ENCODE results near the gene INCENP.

Gene INCENP

DNA sequence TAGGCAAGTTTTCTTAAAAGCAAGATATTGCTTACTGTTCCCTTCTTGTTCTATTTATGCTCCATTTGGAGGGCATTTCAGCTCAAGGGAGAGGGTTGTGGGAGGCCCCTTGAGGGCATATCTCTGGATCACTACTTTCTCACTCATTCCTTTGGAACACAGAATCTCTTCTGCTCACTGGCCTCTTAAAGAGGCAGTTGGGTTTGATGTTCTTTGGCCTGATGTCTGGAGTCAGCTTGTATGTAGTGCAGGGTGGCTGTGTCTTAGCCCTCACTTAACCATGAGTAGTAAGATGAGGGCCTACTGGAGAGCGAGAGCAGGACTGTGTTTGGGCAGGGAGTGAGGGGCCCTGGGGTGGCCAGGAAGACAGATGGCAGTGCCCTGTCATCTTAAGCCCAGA is 3.6 kb downstream of the INCENP start:
- no peaks in the 10 kb centered on the region for H3K9me3 ChIP-seq (ENCODE audit: insufficient read depth, low read length, severe bottlenecking)
- ATAC-seq (ENCODE audit: insufficient read depth, low read depth) (no peak), DNase-seq (no peak)
- H3K79me2 ChIP-seq (ENCODE audit: insufficient read depth, low read length): peaks cover 87% of the 10 kb centered on the region
- H3K36me3 ChIP-seq (ENCODE audit: insufficient read depth, low read length): peaks cover 78% of the 10 kb centered on the region
- H3K9ac ChIP-seq (ENCODE audit: low read depth, low read length): peak overlapping the region; percentile 6; the same call in 1 of the 2 replicates
- no peaks in the 10 kb centered on the region for H3K27me3 ChIP-seq (ENCODE audit: insufficient read depth, low read length, poor library complexity)
- H3K27ac ChIP-seq (ENCODE audit: low read length): peak overlapping the region; percentile 14; the same call in 1 of the 2 replicates
- peaks cover 57% of the 10 kb centered on the region for H3K4me1 ChIP-seq (ENCODE audit: insufficient read depth, low read length)
- H4K20me1 ChIP-seq (ENCODE audit: insufficient read depth, low read length): peaks cover 77% of the 10 kb centered on the region
- H2AFZ ChIP-seq (ENCODE audit: low read depth, low read length): no peak overlapping the region
- peak overlapping the region; percentile 78; the same call in 1 of the 2 replicates for H3K4me2 ChIP-seq (ENCODE audit: insufficient read depth, low read length)
- no peak for TF ChIP-seq EZH2 (IDR thresholded peaks at IDR 0.05; ENCODE audit: borderline replicate concordance, low read depth, low read length, severe bottlenecking)
- TF ChIP-seq, protein P1, sequence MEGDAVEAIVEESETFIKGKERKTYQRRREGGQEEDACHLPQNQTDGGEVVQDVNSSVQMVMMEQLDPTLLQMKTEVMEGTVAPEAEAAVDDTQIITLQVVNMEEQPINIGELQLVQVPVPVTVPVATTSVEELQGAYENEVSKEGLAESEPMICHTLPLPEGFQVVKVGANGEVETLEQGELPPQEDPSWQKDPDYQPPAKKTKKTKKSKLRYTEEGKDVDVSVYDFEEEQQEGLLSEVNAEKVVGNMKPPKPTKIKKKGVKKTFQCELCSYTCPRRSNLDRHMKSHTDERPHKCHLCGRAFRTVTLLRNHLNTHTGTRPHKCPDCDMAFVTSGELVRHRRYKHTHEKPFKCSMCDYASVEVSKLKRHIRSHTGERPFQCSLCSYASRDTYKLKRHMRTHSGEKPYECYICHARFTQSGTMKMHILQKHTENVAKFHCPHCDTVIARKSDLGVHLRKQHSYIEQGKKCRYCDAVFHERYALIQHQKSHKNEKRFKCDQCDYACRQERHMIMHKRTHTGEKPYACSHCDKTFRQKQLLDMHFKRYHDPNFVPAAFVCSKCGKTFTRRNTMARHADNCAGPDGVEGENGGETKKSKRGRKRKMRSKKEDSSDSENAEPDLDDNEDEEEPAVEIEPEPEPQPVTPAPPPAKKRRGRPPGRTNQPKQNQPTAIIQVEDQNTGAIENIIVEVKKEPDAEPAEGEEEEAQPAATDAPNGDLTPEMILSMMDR (IDR thresholded peaks at IDR 0.05; ENCODE audit: borderline replicate concordance, extremely low read depth, low read length, poor library complexity, severe bottlenecking): no peak
- H3K4me3 ChIP-seq (ENCODE audit: low read depth in 1 of 2, low read length in 2 of 2): no peak overlapping the region

DNA sequence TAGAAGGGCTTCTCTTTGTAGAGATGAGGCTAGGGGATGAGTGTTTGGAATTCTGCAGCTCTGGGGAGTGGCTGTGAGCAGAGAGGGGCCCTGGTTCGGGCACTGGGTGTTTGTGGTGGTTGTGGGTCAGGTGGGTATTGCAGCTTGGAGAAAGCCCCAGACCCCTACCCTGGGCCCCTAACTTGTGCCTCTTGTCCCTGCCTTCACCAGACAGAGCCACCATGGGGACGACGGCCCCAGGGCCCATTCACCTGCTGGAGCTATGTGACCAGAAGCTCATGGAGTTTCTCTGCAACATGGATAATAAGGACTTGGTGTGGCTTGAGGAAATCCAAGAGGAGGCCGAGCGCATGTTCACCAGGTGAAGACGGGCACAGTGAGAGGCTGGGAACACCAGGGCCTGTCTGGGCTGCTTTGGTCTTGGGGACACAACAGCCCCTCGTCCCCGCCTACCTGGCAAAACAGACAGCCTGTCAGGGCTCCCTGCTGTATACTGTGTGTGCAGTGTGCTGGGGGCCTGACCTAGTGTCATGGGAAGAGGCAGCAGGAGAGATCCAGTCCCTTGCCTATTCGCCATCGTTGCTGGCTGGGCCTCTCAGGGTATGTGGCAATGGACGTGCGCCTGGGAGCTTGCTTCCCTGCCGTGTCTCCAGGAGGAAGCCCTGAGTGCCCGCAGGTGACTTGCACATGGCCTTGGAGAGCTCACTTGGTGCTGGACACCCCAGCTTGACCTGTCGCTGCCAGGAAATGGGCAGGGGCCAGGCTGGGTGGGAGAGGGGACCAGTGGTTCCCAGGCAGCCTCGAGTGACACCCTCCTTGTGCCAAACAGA is 4.3 kb downstream of the INCENP start:
- Histone ChIP-seq H3K27me3 (ENCODE audit: insufficient read depth, low read length, poor library complexity) (no peaks in the 10 kb centered on the region), H2AFZ (ENCODE audit: low read depth, low read length) (no peak overlapping the region), H4K20me1 (ENCODE audit: insufficient read depth, low read length) (peaks cover 84% of the 10 kb centered on the region), H3K9ac (ENCODE audit: low read depth, low read length) (no peak overlapping the region; the same call in 1 of the 2 replicates), H3K9me3 (ENCODE audit: insufficient read depth, low read length, severe bottlenecking) (no peaks in the 10 kb centered on the region), H3K79me2 (ENCODE audit: insufficient read depth, low read length) (peaks cover 94% of the 10 kb centered on the region), H3K4me2 (ENCODE audit: insufficient read depth, low read length) (peak overlapping the region; percentile 78), H3K4me1 (ENCODE audit: insufficient read depth, low read length) (peaks cover 53% of the 10 kb centered on the region), H3K4me3 (ENCODE audit: low read depth in 1 of 2, low read length in 2 of 2) (no peak overlapping the region), H3K27ac (ENCODE audit: low read length) (no peak overlapping the region), H3K36me3 (ENCODE audit: insufficient read depth, low read length) (peaks cover 84% of the 10 kb centered on the region)
- no peak for TF ChIP-seq EZH2 (IDR thresholded peaks at IDR 0.05; ENCODE audit: borderline replicate concordance, low read depth, low read length, severe bottlenecking)
- TF ChIP-seq, protein P1 (IDR thresholded peaks at IDR 0.05; ENCODE audit: borderline replicate concordance, extremely low read depth, low read length, poor library complexity, severe bottlenecking): no peak
- DNase-seq: no peak
- ATAC-seq (ENCODE audit: insufficient read depth, low read depth): no peak

DNA sequence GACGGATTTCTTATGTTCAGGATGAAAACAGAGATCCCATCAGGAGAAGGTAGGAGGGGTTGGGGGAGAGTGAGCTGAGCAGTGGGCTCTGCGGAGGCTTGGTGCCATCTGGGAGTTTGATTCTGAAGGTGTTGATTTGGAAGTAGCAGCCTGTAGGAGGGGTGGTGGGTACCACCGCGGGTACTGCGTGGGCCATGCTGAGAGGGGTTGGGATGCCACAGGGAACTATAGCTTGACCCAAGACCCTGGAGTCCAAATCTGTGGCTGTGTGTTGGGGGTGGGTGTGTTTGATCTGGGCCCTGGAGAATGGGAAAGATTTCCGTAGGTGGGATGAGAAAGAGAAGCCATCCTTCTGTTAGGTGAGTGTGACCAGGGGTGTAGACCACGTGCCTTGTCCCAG is 5.0 kb downstream of the INCENP start:
- ATAC-seq (ENCODE audit: insufficient read depth, low read depth) (no peak), DNase-seq (no peak)
- Histone ChIP-seq H3K27ac (ENCODE audit: low read length) (no peak overlapping the region), H3K9ac (ENCODE audit: low read depth, low read length) (no peak overlapping the region), H3K4me3 (ENCODE audit: low read depth in 1 of 2, low read length in 2 of 2) (no peak overlapping the region), H3K79me2 (ENCODE audit: insufficient read depth, low read length) (peaks cover 100% of the 10 kb centered on the region), H4K20me1 (ENCODE audit: insufficient read depth, low read length) (peaks cover 90% of the 10 kb centered on the region), H3K4me2 (ENCODE audit: insufficient read depth, low read length) (no peak overlapping the region; the same call in none of the 2 replicates), H3K9me3 (ENCODE audit: insufficient read depth, low read length, severe bottlenecking) (no peaks in the 10 kb centered on the region), H2AFZ (ENCODE audit: low read depth, low read length) (no peak overlapping the region), H3K4me1 (ENCODE audit: insufficient read depth, low read length) (peaks cover 56% of the 10 kb centered on the region), H3K36me3 (ENCODE audit: insufficient read depth, low read length) (peaks cover 91% of the 10 kb centered on the region), H3K27me3 (ENCODE audit: insufficient read depth, low read length, poor library complexity) (no peaks in the 10 kb centered on the region)
- TF ChIP-seq EZH2 (IDR thresholded peaks at IDR 0.05; ENCODE audit: borderline replicate concordance, low read depth, low read length, severe bottlenecking): no peak
- TF ChIP-seq, protein P1 (IDR thresholded peaks at IDR 0.05; ENCODE audit: borderline replicate concordance, extremely low read depth, low read length, poor library complexity, severe bottlenecking): no peak
